Astrocyte of the spinal cord (primary cell): Measurements from ENCODE around the gene RELL2.

ENCODE experiments used
- DNase-seq: peaks from one replicate; pipeline ENCODE4 v3.0.0; 2011; ENCODE audit warnings: low read depth, low spot score
- H3K4me3 ChIP-seq: 2 replicates; pipeline ENCODE4 v1.5.1; 2011; ENCODE audit warnings: low read depth, mild to moderate bottlenecking, low read length, moderate library complexity
- in situ Hi-C: cut with HindIII; loops from 2 replicates; pipeline ENCODE4 v1.10.0; 2017; ENCODE audit warnings: low sequenced_read_pairs
- TF ChIP-seq, protein P1 (sequence below): IDR thresholded peaks from 2 replicates; pipeline ENCODE4 v1.5.1; 2012; ENCODE audit warnings: low read depth, mild to moderate bottlenecking, low read length, inconsistent platforms

Gene RELL2

DNA sequence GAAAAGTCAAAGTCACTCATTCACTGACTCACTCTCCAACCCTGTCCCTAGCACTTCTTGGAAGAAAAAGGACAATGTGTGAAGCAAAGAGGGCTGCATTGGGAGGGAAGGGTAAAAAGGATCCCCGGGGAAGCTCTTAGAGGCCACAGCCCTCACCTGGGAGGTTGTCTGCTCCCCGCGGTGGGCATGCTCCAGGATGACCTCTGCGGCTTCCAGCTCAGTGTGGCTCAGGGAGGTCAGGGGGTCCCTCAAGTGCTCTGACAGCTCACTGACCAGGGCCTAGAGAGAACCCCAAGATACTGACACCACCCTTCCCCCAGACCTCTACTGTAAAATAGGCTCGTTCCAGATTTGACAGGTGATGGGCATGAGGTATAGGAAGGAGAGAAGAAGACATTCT lies 10.4 kb downstream of the RELL2 start:
- in situ Hi-C loops, result no loop called here
- H3K4me3 ChIP-seq, result no peak overlapping the region
- TF ChIP-seq, protein P1, sequence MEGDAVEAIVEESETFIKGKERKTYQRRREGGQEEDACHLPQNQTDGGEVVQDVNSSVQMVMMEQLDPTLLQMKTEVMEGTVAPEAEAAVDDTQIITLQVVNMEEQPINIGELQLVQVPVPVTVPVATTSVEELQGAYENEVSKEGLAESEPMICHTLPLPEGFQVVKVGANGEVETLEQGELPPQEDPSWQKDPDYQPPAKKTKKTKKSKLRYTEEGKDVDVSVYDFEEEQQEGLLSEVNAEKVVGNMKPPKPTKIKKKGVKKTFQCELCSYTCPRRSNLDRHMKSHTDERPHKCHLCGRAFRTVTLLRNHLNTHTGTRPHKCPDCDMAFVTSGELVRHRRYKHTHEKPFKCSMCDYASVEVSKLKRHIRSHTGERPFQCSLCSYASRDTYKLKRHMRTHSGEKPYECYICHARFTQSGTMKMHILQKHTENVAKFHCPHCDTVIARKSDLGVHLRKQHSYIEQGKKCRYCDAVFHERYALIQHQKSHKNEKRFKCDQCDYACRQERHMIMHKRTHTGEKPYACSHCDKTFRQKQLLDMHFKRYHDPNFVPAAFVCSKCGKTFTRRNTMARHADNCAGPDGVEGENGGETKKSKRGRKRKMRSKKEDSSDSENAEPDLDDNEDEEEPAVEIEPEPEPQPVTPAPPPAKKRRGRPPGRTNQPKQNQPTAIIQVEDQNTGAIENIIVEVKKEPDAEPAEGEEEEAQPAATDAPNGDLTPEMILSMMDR, result no peak
- DNase-seq, result no peak

DNA sequence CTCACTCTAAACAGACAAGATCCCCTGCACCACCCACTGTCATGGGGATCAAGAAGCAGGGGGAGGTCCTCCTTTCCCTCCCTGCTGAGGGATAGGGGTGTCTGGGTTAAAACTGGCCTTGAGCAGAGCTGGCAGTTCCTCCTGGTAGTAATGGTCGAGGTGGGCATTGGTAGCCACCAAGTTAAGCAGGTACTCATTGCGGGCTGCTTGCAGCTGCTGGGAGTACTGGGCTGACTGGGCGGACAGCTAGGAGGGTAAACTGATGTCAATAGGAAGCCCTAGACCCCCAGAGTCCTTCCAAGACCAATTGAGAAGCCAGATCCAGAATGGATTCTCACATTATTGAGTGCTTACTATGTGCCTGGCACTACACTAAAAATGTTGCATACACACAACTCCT lies 11.1 kb downstream of the RELL2 start:
- DNase-seq, result no peak
- TF ChIP-seq, protein P1, result no peak
- in situ Hi-C loops, result no loop called here
- H3K4me3 ChIP-seq, result no peak overlapping the region

DNA sequence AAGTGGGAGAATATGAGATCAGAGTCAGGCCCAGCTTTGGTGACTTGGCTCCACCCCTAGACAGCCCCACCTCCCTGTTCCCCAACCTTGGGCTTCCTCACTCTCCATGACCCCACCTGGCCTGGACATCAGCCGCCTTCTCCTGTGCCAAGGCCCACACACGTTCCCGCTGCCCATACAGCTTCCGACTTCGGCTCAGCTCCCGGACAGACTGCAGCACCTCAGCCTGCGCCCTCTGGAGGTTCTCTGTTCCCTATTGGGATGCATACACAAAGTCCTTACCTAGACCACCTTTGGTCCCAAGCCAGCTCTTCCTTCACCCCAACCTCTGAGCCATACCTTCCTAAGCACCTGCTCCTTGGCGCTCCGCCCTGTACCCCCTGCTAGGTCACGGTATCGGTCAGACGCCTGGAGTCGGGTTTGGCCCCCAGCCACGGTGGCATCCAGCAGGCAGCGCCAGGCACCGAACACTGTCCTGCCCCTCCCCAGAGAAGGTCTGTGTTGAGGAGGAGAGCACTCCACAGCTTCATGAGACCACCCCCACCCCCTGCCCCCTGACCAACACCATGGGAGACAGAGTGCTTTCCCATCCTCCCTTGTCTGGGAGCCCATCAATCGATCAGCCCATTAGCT lies 12.4 kb downstream of the RELL2 start:
- H3K4me3 ChIP-seq, result no peak overlapping the region
- in situ Hi-C loops, result no loop called here
- DNase-seq, result no peak
- TF ChIP-seq, protein P1, result no peak

DNA sequence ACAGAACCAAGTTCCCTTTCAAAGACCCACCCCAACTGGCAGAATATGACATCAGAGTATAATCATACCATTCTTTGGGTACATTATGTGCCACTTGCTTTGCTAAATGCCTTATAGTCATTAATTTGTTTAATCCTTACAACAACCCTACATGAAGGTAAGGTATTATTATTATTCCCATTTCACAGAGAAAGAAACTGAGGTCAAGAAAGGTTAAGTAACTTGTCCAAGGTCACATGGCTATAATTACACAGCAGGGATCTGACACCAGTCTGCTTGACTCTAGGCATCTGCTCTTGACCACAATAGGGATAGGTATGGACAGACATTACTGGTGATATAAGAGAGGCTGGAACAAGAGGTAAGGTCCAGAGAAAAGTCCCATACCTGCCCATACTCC lies 13.2 kb downstream of the RELL2 start:
- in situ Hi-C loops, result no loop called here
- H3K4me3 ChIP-seq, result no peak overlapping the region
- no peak for DNase-seq
- TF ChIP-seq, protein P1, result no peak

DNA sequence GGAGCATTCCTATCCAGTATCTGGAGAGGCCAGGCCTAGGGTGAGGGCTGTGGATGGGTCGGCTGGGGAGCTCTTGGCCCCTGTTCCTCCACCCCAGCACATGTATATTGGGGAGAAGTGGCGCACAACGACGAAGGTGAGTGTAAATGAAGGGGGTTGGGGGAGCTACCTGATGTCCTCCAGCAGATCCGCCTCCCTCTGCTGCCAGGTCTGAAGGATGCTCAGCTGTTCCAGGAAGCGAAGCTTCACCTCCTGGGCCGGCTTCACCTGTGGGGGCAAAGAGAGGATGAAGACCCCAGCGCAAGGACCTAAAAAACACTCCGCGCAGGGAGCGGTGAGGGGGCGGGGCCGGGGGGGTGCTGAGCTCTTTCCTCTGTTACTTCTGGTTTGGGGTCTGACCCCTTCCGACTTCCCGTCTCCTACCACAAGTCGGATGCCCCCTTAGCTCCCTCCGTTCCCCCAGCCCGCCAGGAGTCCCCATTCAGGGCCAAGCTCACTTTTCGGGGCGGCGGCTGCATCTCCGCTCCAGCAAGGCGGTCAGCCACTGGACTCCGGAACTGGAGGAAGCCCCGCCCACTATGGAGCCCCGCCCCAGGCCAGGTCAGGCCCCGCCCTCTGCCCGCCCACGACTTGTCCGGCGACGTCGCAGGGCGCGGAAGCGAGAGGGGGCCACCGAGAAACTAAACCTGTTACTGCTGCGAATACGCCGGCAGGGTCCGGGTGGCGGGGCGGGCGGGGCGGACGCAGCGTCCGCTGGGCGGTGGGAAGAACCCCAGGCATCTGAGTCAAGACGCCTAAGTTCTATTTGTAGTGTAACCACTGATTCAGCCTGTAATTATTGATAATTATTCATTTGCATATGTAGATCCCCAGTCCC lies 14.3 kb downstream of the RELL2 start, which contains the start of gene FCHSD1:
TSS of gene FCHSD1 (minus strand) at position 568 of the 877 bp plus-strand sequence. CDS start at position 518, 50 bp downstream.
- TF ChIP-seq, protein P1, result no peak
- peak within 1 kb of the TSS; percentile 80 for H3K4me3 ChIP-seq
- DNase-seq, result peak; percentile 79
- in situ Hi-C loops, result no loop called here

DNA sequence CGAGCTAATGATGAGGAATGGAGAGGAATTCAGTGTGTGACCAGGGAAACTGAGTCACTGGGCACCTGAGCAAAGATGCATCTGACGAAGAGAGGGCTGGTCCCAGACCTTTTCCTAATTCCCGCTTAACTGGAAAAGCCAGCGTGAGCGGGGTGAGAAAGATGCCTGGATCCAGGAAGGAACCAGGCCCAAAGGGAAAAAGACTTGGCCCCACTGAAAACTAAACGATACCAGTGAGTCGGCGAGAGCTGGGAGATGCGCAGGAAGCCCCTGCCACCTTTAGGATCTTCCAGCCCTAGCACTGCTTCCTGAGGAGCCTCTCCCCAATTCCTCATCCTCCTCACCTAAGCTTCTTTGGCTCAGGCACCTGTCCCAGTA lies 14.9 kb downstream of the RELL2 start:
- peak overlapping the region; percentile 80 for H3K4me3 ChIP-seq
- TF ChIP-seq, protein P1, result no peak
- in situ Hi-C loops, result no loop called here
- DNase-seq, result no peak
